H9 (cell line): ENCODE measurements around the gene MACROD1. TPM values are rescaled to one million over a fixed set of nuclear protein-coding genes. Genes with fewer than 3 reads are reported as not detected.

Experiments
- DNase-seq: peaks from one replicate; pipeline ENCODE4 v3.0.0-alpha.2; 2017
- H2AFZ ChIP-seq: one replicate; pipeline ENCODE4 v1.6.1; 2013; ENCODE audit warnings: mild to moderate bottlenecking, low read length, control low read depth, moderate library complexity
- H2AK5ac ChIP-seq: 2 replicates; pipeline ENCODE4 v1.6.1; 2013; ENCODE audit warnings: low read length, control low read depth, mixed read lengths; ENCODE audit not compliant: insufficient read length
- H2BK120ac ChIP-seq: one replicate; pipeline ENCODE4 v1.6.1; 2013; ENCODE audit warnings: low read depth, mild to moderate bottlenecking, low read length, control low read depth, inconsistent platforms; ENCODE audit not compliant: poor library complexity, severe bottlenecking
- H2BK12ac ChIP-seq: 2 replicates; pipeline ENCODE4 v1.6.1; 2013; ENCODE audit warnings: low read length, control low read depth, mixed read lengths, low read depth; ENCODE audit not compliant: insufficient read length
- H2BK15ac ChIP-seq: 2 replicates; pipeline ENCODE4 v1.6.1; 2013; ENCODE audit warnings: low read depth, low read length, control low read depth
- H2BK20ac ChIP-seq: one replicate; pipeline ENCODE4 v1.6.1; 2013; ENCODE audit warnings: low read depth, mild to moderate bottlenecking, low read length, control low read depth, inconsistent platforms; ENCODE audit not compliant: poor library complexity, severe bottlenecking
- H2BK5ac ChIP-seq: 2 replicates; pipeline ENCODE4 v1.6.1; 2013; ENCODE audit warnings: low read length, control low read depth, mixed read lengths; ENCODE audit not compliant: insufficient read length
- H3K14ac ChIP-seq: 2 replicates; pipeline ENCODE4 v1.6.1; 2013; ENCODE audit warnings: low read length, control low read depth; ENCODE audit not compliant: insufficient read depth
- H3K18ac ChIP-seq: 2 replicates; pipeline ENCODE4 v1.6.1; 2013; ENCODE audit warnings: low read depth, mild to moderate bottlenecking, mixed read lengths, low read length, control low read depth; ENCODE audit not compliant: insufficient read length
- H3K23ac ChIP-seq: 2 replicates; pipeline ENCODE4 v1.6.1; 2013; ENCODE audit warnings: low read length, control low read depth, mixed read lengths, low read depth; ENCODE audit not compliant: insufficient read length
- H3K23me2 ChIP-seq: 2 replicates; pipeline ENCODE4 v1.6.1; 2013; ENCODE audit warnings: low read depth, mild to moderate bottlenecking, mixed read lengths, low read length, control low read depth; ENCODE audit not compliant: insufficient read length, poor library complexity, severe bottlenecking
- H3K27ac ChIP-seq: 2 replicates; pipeline ENCODE4 v1.5.1; 2013; ENCODE audit warnings: low read length, control low read depth, mixed read lengths, low read depth; ENCODE audit not compliant: insufficient read length
- H3K27me3 ChIP-seq: 2 replicates; pipeline ENCODE4 v1.6.1; 2013; ENCODE audit warnings: low read length, control low read depth, inconsistent platforms; ENCODE audit not compliant: insufficient read depth
- H3K4ac ChIP-seq: 2 replicates; pipeline ENCODE4 v1.6.1; 2013; ENCODE audit warnings: low read depth, mild to moderate bottlenecking, control low read depth, inconsistent platforms, low read length, moderate library complexity
- H3K4me1 ChIP-seq: 2 replicates; pipeline ENCODE4 v1.6.1; 2013; ENCODE audit warnings: low read length, control low read depth, inconsistent platforms; ENCODE audit not compliant: insufficient read depth
- H3K4me2 ChIP-seq: 2 replicates; pipeline ENCODE4 v1.6.1; 2013; ENCODE audit warnings: low read length, control low read depth, mixed read lengths; ENCODE audit not compliant: insufficient read length, insufficient read depth
- H3K56ac ChIP-seq: 2 replicates; pipeline ENCODE4 v1.6.1; 2013; ENCODE audit warnings: low read depth, mild to moderate bottlenecking, mixed read lengths, low read length, control low read depth; ENCODE audit not compliant: insufficient read length
- H3K79me1 ChIP-seq: 2 replicates; pipeline ENCODE4 v1.6.1; 2013; ENCODE audit warnings: low read depth, mild to moderate bottlenecking, moderate library complexity, low read length, control low read depth, inconsistent platforms; ENCODE audit not compliant: insufficient read depth, poor library complexity, severe bottlenecking
- H3K79me2 ChIP-seq: 2 replicates; pipeline ENCODE4 v1.6.1; 2013; ENCODE audit warnings: low read length, control low read depth, inconsistent platforms; ENCODE audit not compliant: insufficient read depth
- H3K9ac ChIP-seq: 2 replicates; pipeline ENCODE4 v1.6.1; 2013; ENCODE audit warnings: low read length, control low read depth, mixed read lengths; ENCODE audit not compliant: insufficient read length; ENCODE audit errors: extremely low read depth
- H3K9me3 ChIP-seq: one replicate; pipeline ENCODE4 v1.6.1; 2013; ENCODE audit warnings: low read depth, low read length, inconsistent platforms; ENCODE audit not compliant: control insufficient read depth
- H3T11ph ChIP-seq: one replicate; pipeline ENCODE4 v1.6.1; 2013; ENCODE audit warnings: mild to moderate bottlenecking, low read length, control low read depth, inconsistent platforms
- H4K20me1 ChIP-seq: one replicate; pipeline ENCODE4 v1.6.1; 2013; ENCODE audit not compliant: control insufficient read depth, insufficient read length, insufficient read depth
- H4K5ac ChIP-seq: 2 replicates; pipeline ENCODE4 v1.6.1; 2013; ENCODE audit warnings: low read depth, mild to moderate bottlenecking, mixed read lengths, low read length, control low read depth; ENCODE audit not compliant: insufficient read length
- H4K8ac ChIP-seq: replicated peaks from 2 replicates; pipeline ENCODE4 v1.6.1; 2013; ENCODE audit warnings: low read length, control low read depth, mixed read lengths, low read depth; ENCODE audit not compliant: insufficient read length
- H4K91ac ChIP-seq: 2 replicates; pipeline ENCODE4 v1.6.1; 2013; ENCODE audit warnings: low read depth, mild to moderate bottlenecking, moderate library complexity, mixed read lengths, low read length, control low read depth; ENCODE audit not compliant: insufficient read length
- H3K27ac Mint-ChIP-seq, 3 experiments: 2 replicates in 2 of 3; 3 replicates in 1 of 3; pipeline ENCODE4 v1.8.0; 2020 to 2021; ENCODE audit warnings: mixed read lengths in 3 of 3, mild to moderate bottlenecking in 1 of 3, moderate library complexity in 1 of 3
- H3K27me3 Mint-ChIP-seq: 2 replicates; pipeline ENCODE4 v1.8.0; 2021; ENCODE audit warnings: low read depth, mild to moderate bottlenecking, moderate library complexity, mixed read lengths
- H3K36me3 Mint-ChIP-seq, 3 experiments: 2 replicates in 2 of 3; 3 replicates in 1 of 3; pipeline ENCODE4 v1.8.0; 2020 to 2021; ENCODE audit warnings: low read depth in 3 of 3, mixed read lengths in 3 of 3; ENCODE audit not compliant: insufficient read depth in 1 of 3
- H3K4me1 Mint-ChIP-seq, 2 experiments: 2 replicates each; pipeline ENCODE4 v1.8.0; 2020; ENCODE audit warnings: mixed read lengths in 2 of 2
- H3K4me3 Mint-ChIP-seq, 2 experiments: 2 replicates in 1 of 2; 3 replicates in 1 of 2; pipeline ENCODE4 v1.8.0; 2020 to 2021; ENCODE audit warnings: mild to moderate bottlenecking in 2 of 2, mixed read lengths in 2 of 2, moderate library complexity in 1 of 2
- H3K9me3 Mint-ChIP-seq, 2 experiments: 2 replicates in 1 of 2; 3 replicates in 1 of 2; pipeline ENCODE4 v1.8.0; 2020; ENCODE audit warnings: mild to moderate bottlenecking in 2 of 2, mixed read lengths in 2 of 2, moderate library complexity in 1 of 2
- WGBS: extraction: QIAGEN DNeasy Blood & Tissue Kit; methylation state at CpG from one replicate; pipeline ENCODE4 v1.1.7; 2013; ENCODE audit warnings: missing lambda C conversion rate, low lambda C conversion rate, mixed read lengths; ENCODE audit not compliant: insufficient read length; ENCODE audit errors: extremely low coverage; 5-methylcytosine and 5-hydroxymethylcytosine counted together
- total RNA-seq: library from RNA; stranded (reverse); gene quantifications from 2 replicates; pipeline ENCODE4 v1.2.1, GENCODE V29; 2021
- TF ChIP-seq, protein P1 (sequence below): fragments of 200-600 bp; sonication (generic); conservative IDR thresholded peaks from 3 replicates; pipeline ENCODE4 v1.8.0; 2021; ENCODE audit warnings: antibody characterized with exemption, mild to moderate bottlenecking

MACROD1 gene
- total RNA-seq, 1 experiment from 2014 or later = 21.2 TPM

DNA sequence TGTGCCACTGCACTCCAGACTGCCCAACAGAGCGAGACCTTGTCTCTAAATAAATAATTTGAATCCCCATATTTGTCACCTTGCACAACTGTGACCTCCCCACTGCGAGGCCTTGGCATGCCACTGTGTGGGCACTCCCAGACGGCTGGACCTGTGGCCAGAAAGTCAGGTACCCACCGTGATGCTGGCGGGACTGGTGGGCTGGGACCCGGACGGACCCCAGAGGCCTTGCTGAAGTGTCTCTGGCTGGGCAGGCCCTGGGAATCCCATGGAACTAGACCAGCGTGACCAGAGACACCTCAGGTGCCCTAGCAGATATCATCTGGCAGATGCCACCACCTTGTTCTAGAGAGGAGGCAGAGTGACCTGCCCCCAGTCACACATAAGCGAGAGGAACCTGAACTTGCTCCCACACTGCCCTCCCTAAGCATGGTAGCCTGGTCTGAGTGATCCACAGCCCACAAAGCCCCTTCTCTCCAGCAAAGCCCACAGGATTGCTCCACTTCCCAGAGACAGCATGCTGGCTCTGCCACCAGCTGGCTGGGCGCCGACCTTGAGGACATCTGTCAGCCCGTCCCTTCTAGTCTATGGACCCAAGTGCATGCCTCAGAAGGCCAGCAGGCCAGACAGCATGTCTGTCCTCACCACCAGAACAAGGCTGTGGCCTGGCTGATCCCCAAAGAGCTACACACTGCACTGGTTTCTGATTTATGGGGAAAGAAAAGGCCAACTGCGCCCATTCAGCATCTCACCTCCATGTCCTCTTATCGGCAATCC lies 9.5 kb downstream of the MACROD1 start:
- Histone ChIP-seq H3K4ac (no peak overlapping the region), H3K14ac (no peak overlapping the region), H3K79me1 (no peaks in the 10 kb centered on the region), H2BK20ac (no peak overlapping the region), H3K18ac (no peak overlapping the region), H3K27me3 (peaks cover 1% of the 10 kb centered on the region; the same call in 1 of the 2 replicates), H2BK5ac (no peak overlapping the region), H3K23me2 (no peaks in the 10 kb centered on the region), H3K56ac (no peak overlapping the region), H3K4me1 (peaks cover 2% of the 10 kb centered on the region), H4K20me1 (no peaks in the 10 kb centered on the region), H4K91ac (no peak overlapping the region), H2BK120ac (no peak overlapping the region), H3K23ac (no peak overlapping the region), H4K8ac (no peak overlapping the region), H4K5ac (no peak overlapping the region), H3K9ac (no peak overlapping the region), H3K4me2 (no peak overlapping the region), H2BK15ac (no peak overlapping the region), H2AK5ac (no peak overlapping the region), H2AFZ (no peak overlapping the region), H3T11ph (no peak overlapping the region), H3K9me3 (no peaks in the 10 kb centered on the region), H3K79me2 (no peaks in the 10 kb centered on the region), H3K27ac (no peak overlapping the region), H2BK12ac (no peak overlapping the region)
- Mint-ChIP-seq H3K9me3 (no peaks in the 10 kb centered on the region), H3K4me3 (no peak overlapping the region), H3K4me1 (peaks cover 16 to 18% of the 10 kb centered on the region in 2 experiments), H3K36me3 (peaks cover 0 to 5% (median 5%) of the 10 kb centered on the region in 3 experiments; a peak in 3 of 7 replicates), H3K27ac (no peak overlapping the region), H3K27me3 (peaks cover 1% of the 10 kb centered on the region; the same call in 1 of the 2 replicates)
- TF ChIP-seq, protein P1, sequence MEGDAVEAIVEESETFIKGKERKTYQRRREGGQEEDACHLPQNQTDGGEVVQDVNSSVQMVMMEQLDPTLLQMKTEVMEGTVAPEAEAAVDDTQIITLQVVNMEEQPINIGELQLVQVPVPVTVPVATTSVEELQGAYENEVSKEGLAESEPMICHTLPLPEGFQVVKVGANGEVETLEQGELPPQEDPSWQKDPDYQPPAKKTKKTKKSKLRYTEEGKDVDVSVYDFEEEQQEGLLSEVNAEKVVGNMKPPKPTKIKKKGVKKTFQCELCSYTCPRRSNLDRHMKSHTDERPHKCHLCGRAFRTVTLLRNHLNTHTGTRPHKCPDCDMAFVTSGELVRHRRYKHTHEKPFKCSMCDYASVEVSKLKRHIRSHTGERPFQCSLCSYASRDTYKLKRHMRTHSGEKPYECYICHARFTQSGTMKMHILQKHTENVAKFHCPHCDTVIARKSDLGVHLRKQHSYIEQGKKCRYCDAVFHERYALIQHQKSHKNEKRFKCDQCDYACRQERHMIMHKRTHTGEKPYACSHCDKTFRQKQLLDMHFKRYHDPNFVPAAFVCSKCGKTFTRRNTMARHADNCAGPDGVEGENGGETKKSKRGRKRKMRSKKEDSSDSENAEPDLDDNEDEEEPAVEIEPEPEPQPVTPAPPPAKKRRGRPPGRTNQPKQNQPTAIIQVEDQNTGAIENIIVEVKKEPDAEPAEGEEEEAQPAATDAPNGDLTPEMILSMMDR = no peak
- no CpG with 5 or more reads among the region's 14 CpGs for WGBS
- DNase-seq = no peak
